Natural killer cell (primary cell): ENCODE measurements around the gene SLC13A4. TPM values are rescaled to one million over a fixed set of nuclear protein-coding genes. Genes with fewer than 3 reads are reported as not detected.

Experiments used
- ATAC-seq, 3 donors: fragments of 150-1000 bp in 2 of 3; fragments of 200-7000 bp in 1 of 3; cut with Tn5 transposase; 1 replicate in 1 of 3; 2 replicates in 2 of 3; pipeline ENCODE4 v1.10.0; 2021; ENCODE audit warnings: mild to moderate bottlenecking in 2 of 3, moderate library complexity in 2 of 3
- DNase-seq, 2 donors: peaks; one replicate each; pipeline versions ENCODE4 v3.0.0 to v3.0.0-alpha.2; 2013 to 2021; ENCODE audit warnings: mixed read lengths in 1 of 2
- H3K27ac ChIP-seq: one replicate; pipeline ENCODE4 v1.5.1; 2013; ENCODE audit warnings: mild to moderate bottlenecking, low read length
- H3K27me3 ChIP-seq: one replicate; pipeline ENCODE4 v1.6.1; 2013; ENCODE audit warnings: low read length; ENCODE audit not compliant: control insufficient read depth, insufficient read depth
- H3K36me3 ChIP-seq: one replicate; pipeline ENCODE4 v1.6.1; 2013; ENCODE audit warnings: low read length; ENCODE audit not compliant: control insufficient read depth, insufficient read depth
- H3K4me1 ChIP-seq: one replicate; pipeline ENCODE4 v1.6.1; 2013; ENCODE audit warnings: low read length; ENCODE audit not compliant: control insufficient read depth, insufficient read depth
- H3K4me3 ChIP-seq: one replicate; pipeline ENCODE4 v1.5.1; 2013; ENCODE audit warnings: low read length
- H3K9me3 ChIP-seq: one replicate; pipeline ENCODE4 v1.6.1; 2013; ENCODE audit warnings: low read length; ENCODE audit not compliant: control insufficient read depth, insufficient read depth
- H3K27ac Mint-ChIP-seq, 2 donors: one replicate each; pipeline ENCODE4 v1.8.0; 2022; ENCODE audit warnings: mild to moderate bottlenecking in 2 of 2, mixed read lengths in 2 of 2, moderate library complexity in 1 of 2
- H3K27me3 Mint-ChIP-seq, 2 donors: one replicate each; pipeline ENCODE4 v1.8.0; 2022; ENCODE audit warnings: low read depth in 2 of 2, mixed read lengths in 2 of 2
- H3K36me3 Mint-ChIP-seq: one replicate; pipeline ENCODE4 v1.8.0; 2022; ENCODE audit warnings: mixed read lengths
- H3K4me1 Mint-ChIP-seq, 2 donors: one replicate each; pipeline ENCODE4 v1.8.0; 2022; ENCODE audit warnings: mixed read lengths in 2 of 2
- H3K4me3 Mint-ChIP-seq: one replicate; pipeline ENCODE4 v1.8.0; 2022; ENCODE audit warnings: mild to moderate bottlenecking, moderate library complexity, mixed read lengths
- H3K9me3 Mint-ChIP-seq, 2 donors: one replicate each; pipeline ENCODE4 v1.8.0; 2022; ENCODE audit warnings: mixed read lengths in 2 of 2
- WGBS: methylation state at CpG from one replicate; pipeline ENCODE4 v1.1.7; 2013; ENCODE audit warnings: missing lambda C conversion rate; ENCODE audit not compliant: insufficient coverage; 5-methylcytosine and 5-hydroxymethylcytosine counted together
- intact Hi-C: fragments of 100-400 bp; cut with micrococcal nuclease; formaldehyde crosslinking; loops from one replicate; pipeline ENCODE4 v1.14.2; 2022
- total RNA-seq, 4 donors: library from RNA; stranded (reverse); fragments of 120-200 nt in 1 of 4; gene quantifications; one replicate each; pipeline versions ENCODE4 v1.2.3 to v1.2.4, GENCODE V29; 2013 to 2022
- TF ChIP-seq, protein P1 (sequence below): fragments of 200-600 bp; IDR thresholded peaks from one replicate; pipeline ENCODE4 v1.8.0; 2022; ENCODE audit warnings: antibody characterized with exemption

The SLC13A4 gene
- total RNA-seq, 3 donors from 2014 or later (not counting 1 experiment from before 2014, with no cell fraction given) = not detected

GRCh38 chr7:135759532-135759931, 31.5 kb upstream of the SLC13A4 start:
- Mint-ChIP-seq H3K4me3 (no peak overlapping the region), H3K36me3 (no peaks in the 10 kb centered on the region), H3K4me1 (no peaks in the 10 kb centered on the region), H3K27me3 (peaks cover 24 to 42% of the 10 kb centered on the region in 2 donors), H3K9me3 (no peaks in the 10 kb centered on the region), H3K27ac (no peak overlapping the region)
- DNase-seq = no peak
- ATAC-seq = no peak
- intact Hi-C loops = no loop called here
- Histone ChIP-seq H3K9me3 (no peaks in the 10 kb centered on the region), H3K27me3 (no peaks in the 10 kb centered on the region), H3K27ac (no peak overlapping the region), H3K4me1 (no peaks in the 10 kb centered on the region), H3K4me3 (no peak overlapping the region), H3K36me3 (no peaks in the 10 kb centered on the region)
- WGBS = 83% methylated on average over 4 of the region's 4 CpGs
- TF ChIP-seq, protein P1, sequence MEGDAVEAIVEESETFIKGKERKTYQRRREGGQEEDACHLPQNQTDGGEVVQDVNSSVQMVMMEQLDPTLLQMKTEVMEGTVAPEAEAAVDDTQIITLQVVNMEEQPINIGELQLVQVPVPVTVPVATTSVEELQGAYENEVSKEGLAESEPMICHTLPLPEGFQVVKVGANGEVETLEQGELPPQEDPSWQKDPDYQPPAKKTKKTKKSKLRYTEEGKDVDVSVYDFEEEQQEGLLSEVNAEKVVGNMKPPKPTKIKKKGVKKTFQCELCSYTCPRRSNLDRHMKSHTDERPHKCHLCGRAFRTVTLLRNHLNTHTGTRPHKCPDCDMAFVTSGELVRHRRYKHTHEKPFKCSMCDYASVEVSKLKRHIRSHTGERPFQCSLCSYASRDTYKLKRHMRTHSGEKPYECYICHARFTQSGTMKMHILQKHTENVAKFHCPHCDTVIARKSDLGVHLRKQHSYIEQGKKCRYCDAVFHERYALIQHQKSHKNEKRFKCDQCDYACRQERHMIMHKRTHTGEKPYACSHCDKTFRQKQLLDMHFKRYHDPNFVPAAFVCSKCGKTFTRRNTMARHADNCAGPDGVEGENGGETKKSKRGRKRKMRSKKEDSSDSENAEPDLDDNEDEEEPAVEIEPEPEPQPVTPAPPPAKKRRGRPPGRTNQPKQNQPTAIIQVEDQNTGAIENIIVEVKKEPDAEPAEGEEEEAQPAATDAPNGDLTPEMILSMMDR = no peak

DNA sequence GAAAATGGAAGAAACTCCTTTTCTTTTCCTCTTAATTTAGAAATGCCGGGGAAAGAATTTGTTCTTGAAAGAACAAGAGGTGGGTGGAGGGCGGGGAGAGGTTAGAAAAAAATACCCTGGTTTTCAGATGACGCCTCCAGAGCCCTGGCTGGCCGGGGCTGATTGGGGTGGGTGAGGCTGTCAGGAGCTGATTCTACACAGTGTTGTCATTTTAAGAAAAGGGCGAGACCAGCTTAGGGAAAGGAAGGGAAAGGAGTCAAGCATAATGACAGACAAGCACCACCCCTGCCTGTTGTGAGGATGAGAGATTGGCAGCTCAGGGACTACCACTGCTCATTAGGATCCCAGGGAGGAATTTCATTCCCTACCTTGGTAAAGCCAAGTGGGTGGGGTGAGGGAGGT, 30.5 kb upstream of the SLC13A4 start:
- Histone ChIP-seq H3K4me3 (no peak overlapping the region), H3K36me3 (no peaks in the 10 kb centered on the region), H3K4me1 (no peaks in the 10 kb centered on the region), H3K9me3 (no peaks in the 10 kb centered on the region), H3K27ac (no peak overlapping the region), H3K27me3 (no peaks in the 10 kb centered on the region)
- no peak overlapping the region for H3K27ac Mint-ChIP-seq
- no peaks in the 10 kb centered on the region for H3K9me3 Mint-ChIP-seq
- peaks cover 24 to 43% of the 10 kb centered on the region in 2 donors for H3K27me3 Mint-ChIP-seq
- ATAC-seq (no peak), DNase-seq (no peak)
- TF ChIP-seq, protein P1 = no peak
- no peaks in the 10 kb centered on the region for H3K4me1 Mint-ChIP-seq
- H3K4me3 Mint-ChIP-seq = no peak overlapping the region
- H3K36me3 Mint-ChIP-seq = no peaks in the 10 kb centered on the region
- intact Hi-C loops = no loop called here
- WGBS = 77% methylated on average over 5 of the region's 5 CpGs

- no peaks in the 10 kb centered on the region for H3K9me3 Mint-ChIP-seq
- no peaks in the 10 kb centered on the region for H3K36me3 ChIP-seq
- no peak overlapping the region for H3K27ac ChIP-seq
- ATAC-seq (no peak), DNase-seq (no peak)
- no peak overlapping the region for H3K27ac Mint-ChIP-seq
- H3K9me3 ChIP-seq = no peaks in the 10 kb centered on the region
- H3K4me1 Mint-ChIP-seq = no peaks in the 10 kb centered on the region
- H3K27me3 ChIP-seq = no peaks in the 10 kb centered on the region
- TF ChIP-seq, protein P1 = no peak
- intact Hi-C loops = no loop called here
- H3K27me3 Mint-ChIP-seq = peaks cover 24 to 40% of the 10 kb centered on the region in 2 donors
- H3K4me1 ChIP-seq = no peaks in the 10 kb centered on the region
- H3K36me3 Mint-ChIP-seq = no peaks in the 10 kb centered on the region
- no peak overlapping the region for H3K4me3 ChIP-seq
- WGBS = 80% methylated on average over 7 of the region's 8 CpGs
- H3K4me3 Mint-ChIP-seq = no peak overlapping the region
Observed at GRCh38 chr7:135757719-135758411, 29.9 kb upstream of the SLC13A4 start.

- no peak for ATAC-seq
- peaks cover 24 to 34% of the 10 kb centered on the region in 2 donors for H3K27me3 Mint-ChIP-seq
- no peaks in the 10 kb centered on the region for H3K9me3 Mint-ChIP-seq
- no peaks in the 10 kb centered on the region for H3K36me3 ChIP-seq
- no peaks in the 10 kb centered on the region for H3K4me1 ChIP-seq
- intact Hi-C loops = no loop called here
- H3K4me3 ChIP-seq = no peak overlapping the region
- no peak overlapping the region for H3K27ac Mint-ChIP-seq
- 12% methylated on average over 5 of the region's 5 CpGs for WGBS
- no peaks in the 10 kb centered on the region for H3K9me3 ChIP-seq
- H3K27ac ChIP-seq = no peak overlapping the region
- TF ChIP-seq, protein P1 = no peak
- H3K27me3 ChIP-seq = no peaks in the 10 kb centered on the region
- DNase-seq = no peak
- H3K4me3 Mint-ChIP-seq = no peak overlapping the region
- no peaks in the 10 kb centered on the region for H3K36me3 Mint-ChIP-seq
- H3K4me1 Mint-ChIP-seq = no peaks in the 10 kb centered on the region
Observed at GRCh38 chr7:135756191-135756590, 28.2 kb upstream of the SLC13A4 start.
